HG02938 (cell line): ENCODE results near the gene FCER2.

Source experiments
- ATAC-seq: cut with Tn5 transposase; IDR thresholded peaks from one replicate; pipeline ENCODE4 v1.9.1; 2021; ENCODE audit warnings: mild to moderate bottlenecking, moderate library complexity; ENCODE audit not compliant: unreplicated experiment

FCER2 gene

GRCh38 chr19:7679771-7680605, 21.9 kb downstream of the FCER2 start:
- ATAC-seq = no peak

GRCh38 chr19:7678971-7679751, 22.8 kb downstream of the FCER2 start:
- peak; percentile 41 for ATAC-seq

GRCh38 chr19:7677669-7678311, 24.1 kb downstream of the FCER2 start:
- no peak for ATAC-seq

- ATAC-seq = no peak
These were observed 25.1 kb downstream of the FCER2 start, which contains the start of gene MCEMP1 for GRCh38 chr19:7676854-7677253. Gene MCEMP1, plus strand, starts transcription at chr19:7677090. Its CDS starts 31 bp downstream, at chr19:7677121.

GRCh38 chr19:7676376-7676775, 25.6 kb downstream of the FCER2 start:
- no peak for ATAC-seq

GRCh38 chr19:7674010-7675005, 27.6 kb downstream of the FCER2 start:
- no peak for ATAC-seq

- ATAC-seq = no peak
These were observed 29.4 kb downstream of the FCER2 start for GRCh38 chr19:7672522-7672921.

GRCh38 chr19:7670790-7671189, 31.1 kb downstream of the FCER2 start:
- ATAC-seq = no peak

- ATAC-seq = no peak
These were observed 31.7 kb downstream of the FCER2 start for GRCh38 chr19:7670150-7670783.

- ATAC-seq = no peak
These were observed 32.3 kb downstream of the FCER2 start for GRCh38 chr19:7669641-7670040.

GRCh38 chr19:7668842-7669241, 33.1 kb downstream of the FCER2 start, which contains the start of gene RETN:
Gene RETN, plus strand, starts transcription at chr19:7669049. Its CDS starts 278 bp downstream, at chr19:7669327.
- ATAC-seq = no peak

GRCh38 chr19:7665076-7665475, 36.9 kb downstream of the FCER2 start:
- no peak for ATAC-seq

GRCh38 chr19:7663706-7664105, 38.2 kb downstream of the FCER2 start:
- ATAC-seq = no peak

GRCh38 chr19:7662657-7663056, 39.3 kb downstream of the FCER2 start:
- no peak for ATAC-seq

- no peak for ATAC-seq
These were observed 40.0 kb downstream of the FCER2 start for GRCh38 chr19:7661744-7662538.

- peak; percentile 64 for ATAC-seq
These were observed 43.7 kb downstream of the FCER2 start for GRCh38 chr19:7658219-7658686.

GRCh38 chr19:7657131-7657751, 44.7 kb downstream of the FCER2 start:
- no peak for ATAC-seq

- no peak for ATAC-seq
These were observed 46.4 kb downstream of the FCER2 start for GRCh38 chr19:7655581-7655980.
